ENCODE measurements around the gene SORBS2. TPM values are rescaled to one million over a fixed set of nuclear protein-coding genes. Genes with fewer than 3 reads are reported as not detected.

SORBS2 gene
- total and polyA plus RNA-seq, 2 donors (not counting 3 experiments of a cell fraction or from before 2014, with no cell fraction given) = 69.8 to 82.5 TPM

DNA sequence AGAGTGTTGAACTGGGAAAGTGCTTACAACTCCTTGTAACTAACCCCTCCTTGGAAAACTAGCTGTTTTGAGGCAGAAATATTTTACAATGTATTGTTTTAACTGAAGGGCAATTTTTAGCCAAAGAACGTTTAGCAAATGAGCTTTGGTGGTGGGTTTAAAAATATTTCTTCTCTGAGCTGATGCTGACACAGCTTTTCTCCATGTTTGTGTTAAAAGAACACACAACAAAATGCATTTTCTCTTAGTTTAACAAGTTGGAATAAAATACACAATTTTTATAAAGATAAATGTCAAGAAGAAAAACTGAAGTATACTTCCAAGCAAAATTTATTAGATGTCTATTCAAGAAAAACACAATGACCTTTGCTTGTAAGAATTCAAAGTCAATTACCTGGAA is 226.8 kb downstream of the SORBS2 start:
- BruUV-seq (replicated peaks) = no TSS peak
- Histone ChIP-seq H2AFZ (ENCODE audit: low read depth, low read length) (no peak overlapping the region), H3K79me2 (ENCODE audit: control insufficient read depth, insufficient read depth, low read length) (no peaks in the 10 kb centered on the region), H3K9ac (replicated peaks; ENCODE audit: extremely low read depth, insufficient read depth, low read length) (no peak overlapping the region), H3K4me3 (replicated peaks in 1 of 3; ENCODE audit: insufficient read depth in 1 of 3, low read depth in 1 of 3, low read length in 3 of 3) (no peak overlapping the region), H3K9me1 (replicated peaks; ENCODE audit: control insufficient read depth, extremely low read depth, insufficient read depth, low read length) (no peaks in the 10 kb centered on the region), H3K27ac (ENCODE audit: insufficient read depth, low read depth, low read length) (no peak overlapping the region), H3K9me3 (replicated peaks; ENCODE audit: control insufficient read depth, insufficient read depth, low read length) (no peaks in the 10 kb centered on the region), H3K4me1 (ENCODE audit: control insufficient read depth, extremely low read depth, insufficient read depth, low read length) (no peaks in the 10 kb centered on the region), H3K27me3 (ENCODE audit: control insufficient read depth in 2 of 2, insufficient read depth in 2 of 2, low read length in 2 of 2) (no peaks in the 10 kb centered on the region), H4K20me1 (replicated peaks; ENCODE audit: control insufficient read depth, extremely low read depth, insufficient read depth, low read length) (no peaks in the 10 kb centered on the region), H3K36me3 (ENCODE audit: control insufficient read depth in 2 of 2, extremely low read depth in 1 of 2, insufficient read depth in 2 of 2, low read length in 2 of 2) (no peaks in the 10 kb centered on the region), H3K4me2 (ENCODE audit: insufficient read depth, low read length) (no peak overlapping the region)
- FAIRE-seq (no peak), DNase-seq (ENCODE audit: low read depth, low spot score) (no peak)
- dilution Hi-C loops (cut with MboI; ENCODE audit: extremely low pct_ligation_motif_present, low sequenced_read_pairs) = no loop called here
- ChIA-PET CTCF (interaction anchor here (1.5 to 2.7 kb wide), 3 partner anchors 10 to 453 kb away, joined by 4 to 15 read pairs (median 8); no protein-coding TSS in a partner anchor), POLR2A (no interaction called here)
- intact Hi-C loops (cut with micrococcal nuclease) = no loop called here
- TF ChIP-seq EZH2 (IDR thresholded peaks at IDR 0.05; ENCODE audit: borderline replicate concordance, low read depth, low read length, severe bottlenecking) (no peak), POLR2A (IDR thresholded peaks at IDR 0.05; ENCODE audit: low read depth, low read length) (no peak), POLR2AphosphoS5 (IDR thresholded peaks at IDR 0.05; ENCODE audit: insufficient read depth, low read depth, low read length) (no peak), FOS (IDR thresholded peaks at IDR 0.05; ENCODE audit: borderline replicate concordance, insufficient read depth, low read length) (no peak), JUN (IDR thresholded peaks at IDR 0.05; ENCODE audit: borderline replicate concordance, insufficient read depth, insufficient read length, low read depth) (no peak), MYC (IDR thresholded peaks at IDR 0.05; ENCODE audit: low read depth, low read length) (no peak), GATA2 (IDR thresholded peaks at IDR 0.05; ENCODE audit: insufficient read depth, insufficient read length, low read depth, low read length) (no peak)
- TF ChIP-seq, protein P1, sequence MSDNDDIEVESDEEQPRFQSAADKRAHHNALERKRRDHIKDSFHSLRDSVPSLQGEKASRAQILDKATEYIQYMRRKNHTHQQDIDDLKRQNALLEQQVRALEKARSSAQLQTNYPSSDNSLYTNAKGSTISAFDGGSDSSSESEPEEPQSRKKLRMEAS (IDR thresholded peaks at IDR 0.05; ENCODE audit: insufficient read depth, insufficient read length) = no peak
- TF ChIP-seq, protein P2, sequence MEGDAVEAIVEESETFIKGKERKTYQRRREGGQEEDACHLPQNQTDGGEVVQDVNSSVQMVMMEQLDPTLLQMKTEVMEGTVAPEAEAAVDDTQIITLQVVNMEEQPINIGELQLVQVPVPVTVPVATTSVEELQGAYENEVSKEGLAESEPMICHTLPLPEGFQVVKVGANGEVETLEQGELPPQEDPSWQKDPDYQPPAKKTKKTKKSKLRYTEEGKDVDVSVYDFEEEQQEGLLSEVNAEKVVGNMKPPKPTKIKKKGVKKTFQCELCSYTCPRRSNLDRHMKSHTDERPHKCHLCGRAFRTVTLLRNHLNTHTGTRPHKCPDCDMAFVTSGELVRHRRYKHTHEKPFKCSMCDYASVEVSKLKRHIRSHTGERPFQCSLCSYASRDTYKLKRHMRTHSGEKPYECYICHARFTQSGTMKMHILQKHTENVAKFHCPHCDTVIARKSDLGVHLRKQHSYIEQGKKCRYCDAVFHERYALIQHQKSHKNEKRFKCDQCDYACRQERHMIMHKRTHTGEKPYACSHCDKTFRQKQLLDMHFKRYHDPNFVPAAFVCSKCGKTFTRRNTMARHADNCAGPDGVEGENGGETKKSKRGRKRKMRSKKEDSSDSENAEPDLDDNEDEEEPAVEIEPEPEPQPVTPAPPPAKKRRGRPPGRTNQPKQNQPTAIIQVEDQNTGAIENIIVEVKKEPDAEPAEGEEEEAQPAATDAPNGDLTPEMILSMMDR (IDR thresholded peaks at IDR 0.05; ENCODE audit: extremely low read depth in 1 of 2, insufficient read depth in 1 of 2, low read depth in 1 of 2, low read length in 2 of 2) = no peak

All from endothelial cell of umbilical vein (primary cell).